Activated naive CD4-positive, alpha-beta T cell treated with anti-CD3 and anti-CD28 coated beads, Interleukin-2, amount 10 ng/mL, durations not matched to agents 5 hours and 36 hours (primary cell): Measurements from ENCODE around the gene UGT3A2. TPM values are rescaled to one million over a fixed set of nuclear protein-coding genes. Genes with fewer than 3 reads are reported as not detected.

Experiments
- total RNA-seq, 2 experiments: library from RNA; stranded (reverse); gene quantifications; one replicate each; pipeline ENCODE4 v1.2.3, GENCODE V29; 2021

Gene UGT3A2
- total RNA-seq, result not detected

GRCh38 chr5:36066540-36067210 is at the start of gene UGT3A2:
UGT3A2 (minus strand) TSS chr5:36066882; CDS start chr5:36066789, 93 bp downstream.

GRCh38 chr5:35990941-35991611 is 75.6 kb downstream of the UGT3A2 start, which contains the start of gene UGT3A1:
UGT3A1 (minus strand) TSS chr5:35991390; CDS start chr5:35991240, 150 bp downstream.

Other genes starting within 250 kb of the UGT3A2 start
- 100 to 1,000 TPM; 371 to 383 TPM for gene IL7R, start 210.0 kb downstream of the UGT3A2 start, total RNA-seq
- gene CAPSL, start 128.3 kb downstream of the UGT3A2 start, total RNA-seq, result not detected
- not detected for gene UGT3A1, start 75.5 kb downstream of the UGT3A2 start, total RNA-seq
- gene LMBRD2, start 85.0 kb upstream of the UGT3A2 start, total RNA-seq, result 10 to 100 TPM; 14.2 TPM
- 10 to 100 TPM; 30.5 to 31.7 TPM for gene SKP2, start 85.2 kb upstream of the UGT3A2 start, total RNA-seq
- 10 to 100 TPM; 12.9 to 16.5 TPM for gene NADK2, start 175.0 kb upstream of the UGT3A2 start, total RNA-seq
- not detected for gene RANBP3L, start 235.0 kb upstream of the UGT3A2 start, total RNA-seq